NCI-H2196 (cell line): Measurements from ENCODE around the gene FBXW2.
"Not testable (repeated sequence)": the region's sequence is repeated elsewhere in the genome, so short reads cannot be mapped to it uniquely, and the experiment has no call there.

Experiments used
- DNase-seq: peaks from one replicate; lab custom pipeline; 2025; ENCODE audit not compliant: unreplicated experiment; lab: John Stamatoyannopoulos, UW

The FBXW2 gene

DNA sequence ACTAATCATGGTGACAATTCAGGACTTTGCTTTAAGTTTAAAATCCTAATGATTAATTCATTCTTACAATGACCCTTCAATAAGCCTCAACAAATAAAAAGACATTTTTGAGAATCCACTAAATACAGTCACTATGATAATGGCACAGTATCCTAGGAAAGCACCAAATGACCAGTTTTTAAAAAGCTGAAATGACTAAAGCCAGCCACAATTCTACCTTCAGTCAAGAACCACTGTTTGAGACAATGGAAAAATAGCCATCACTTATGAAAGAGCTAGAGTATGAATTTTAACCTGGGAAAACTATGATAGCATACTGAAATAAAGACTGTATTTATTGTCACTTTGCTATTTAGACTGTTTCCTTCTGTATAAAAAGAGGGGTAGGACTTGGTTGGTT is 14.0 kb downstream of the FBXW2 start:
- no peak for DNase-seq

GRCh38 chr9:120778758-120779157 is 14.5 kb downstream of the FBXW2 start:
- no peak for DNase-seq

GRCh38 chr9:120777229-120777628 is 16.0 kb downstream of the FBXW2 start:
- no peak for DNase-seq

DNA sequence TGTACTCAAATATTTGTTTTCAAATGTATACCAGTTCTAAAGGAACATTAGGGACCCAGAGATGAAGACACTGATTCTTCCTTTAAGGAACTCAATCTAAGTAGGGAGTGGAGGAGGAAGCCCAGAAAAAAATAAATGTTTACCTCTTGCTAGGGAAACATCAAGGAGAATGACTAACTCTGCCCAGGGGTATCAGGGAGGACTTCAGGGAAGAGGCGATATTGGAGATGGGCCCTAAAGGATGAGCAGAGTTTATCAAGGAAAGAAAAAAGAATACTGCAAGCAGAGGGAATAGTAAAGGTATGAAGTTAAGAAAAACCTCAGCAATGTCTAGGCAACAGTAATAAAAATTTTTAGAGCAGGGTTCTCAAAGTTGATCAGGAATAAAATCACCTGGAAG is 16.4 kb downstream of the FBXW2 start:
- no peak for DNase-seq

DNA sequence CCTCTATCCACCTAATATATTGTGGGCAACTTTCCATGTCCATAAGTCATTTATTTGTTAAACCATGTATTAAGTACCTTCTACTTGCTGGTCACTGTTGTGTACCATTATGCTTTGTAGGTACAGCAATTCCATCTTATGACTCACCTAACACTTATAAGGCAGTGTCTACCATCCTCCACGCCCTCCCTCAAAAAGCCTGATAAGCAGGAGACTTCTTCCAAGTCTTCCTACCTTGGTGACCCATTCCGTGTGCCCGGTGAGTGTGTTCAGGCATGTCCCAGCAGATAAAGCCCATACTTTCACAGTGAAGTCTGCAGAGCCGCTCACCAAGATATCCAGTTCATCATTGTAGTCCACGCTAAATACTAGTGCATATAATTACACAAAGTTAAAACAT is 17.4 kb downstream of the FBXW2 start:
- DNase-seq, result no peak

DNA sequence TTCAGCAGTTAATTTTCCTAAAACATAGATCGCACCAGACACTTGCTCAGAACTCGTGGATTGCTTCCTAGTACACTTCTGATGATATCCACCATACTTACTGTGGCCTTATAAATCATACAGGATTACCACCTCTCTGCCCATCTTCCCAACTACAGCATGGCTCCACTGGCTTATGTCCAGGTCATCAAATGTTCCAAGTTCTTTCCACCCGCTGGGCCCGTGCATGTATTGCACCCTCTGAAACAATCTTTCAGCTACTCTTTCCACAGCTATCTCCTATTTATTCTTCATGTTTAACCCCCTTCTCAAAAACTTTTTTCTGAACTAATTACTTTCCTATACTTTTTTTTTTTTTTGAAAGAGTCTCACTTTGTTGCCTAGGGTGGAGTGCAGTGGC is 18.5 kb downstream of the FBXW2 start:
- DNase-seq, result no peak

DNA sequence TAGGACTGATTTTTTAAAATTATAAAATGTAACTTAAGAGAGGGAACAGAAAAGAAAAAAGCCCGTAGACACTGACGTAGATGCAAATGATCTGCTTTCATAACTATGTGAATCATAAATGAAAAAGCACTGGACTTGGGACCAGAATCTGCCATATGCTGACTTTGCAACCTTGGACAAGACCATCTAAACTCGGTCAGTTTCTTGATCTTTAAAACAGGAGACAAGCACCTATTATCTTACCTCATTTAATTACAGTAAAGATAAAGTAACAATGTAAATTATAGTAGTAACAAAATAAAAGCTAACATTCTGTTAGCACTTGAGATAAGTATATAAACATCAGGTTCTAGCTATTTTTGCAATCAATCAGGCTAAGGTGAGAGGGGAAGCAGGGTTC is 20.0 kb downstream of the FBXW2 start:
- no peak for DNase-seq

GRCh38 chr9:120770931-120771330 is 22.3 kb downstream of the FBXW2 start:
- DNase-seq, result no peak

- DNase-seq, result no peak
These were observed 24.3 kb downstream of the FBXW2 start for GRCh38 chr9:120768886-120769285.

DNA sequence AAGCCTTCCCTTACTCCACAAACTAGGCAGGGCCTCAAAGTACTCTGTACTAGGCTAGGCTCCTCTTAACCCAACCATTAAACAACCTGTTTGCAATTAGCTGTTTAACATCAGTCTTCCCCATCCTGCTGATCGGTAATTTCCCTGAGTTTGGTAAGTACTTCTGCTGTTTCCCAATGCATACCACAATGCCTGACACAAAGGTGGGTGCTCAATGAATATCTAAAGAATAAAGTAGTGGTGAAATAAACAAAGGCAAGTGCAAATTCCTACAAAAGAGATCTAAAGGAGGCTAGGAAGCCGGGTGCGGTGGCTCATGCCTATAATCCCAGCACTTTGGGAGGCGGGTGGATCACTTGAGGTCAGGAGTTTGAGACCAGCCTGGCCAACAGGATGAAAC is 25.0 kb downstream of the FBXW2 start:
- DNase-seq, result no peak

- no peak for DNase-seq
These were observed 25.8 kb downstream of the FBXW2 start for GRCh38 chr9:120767451-120767850.

DNA sequence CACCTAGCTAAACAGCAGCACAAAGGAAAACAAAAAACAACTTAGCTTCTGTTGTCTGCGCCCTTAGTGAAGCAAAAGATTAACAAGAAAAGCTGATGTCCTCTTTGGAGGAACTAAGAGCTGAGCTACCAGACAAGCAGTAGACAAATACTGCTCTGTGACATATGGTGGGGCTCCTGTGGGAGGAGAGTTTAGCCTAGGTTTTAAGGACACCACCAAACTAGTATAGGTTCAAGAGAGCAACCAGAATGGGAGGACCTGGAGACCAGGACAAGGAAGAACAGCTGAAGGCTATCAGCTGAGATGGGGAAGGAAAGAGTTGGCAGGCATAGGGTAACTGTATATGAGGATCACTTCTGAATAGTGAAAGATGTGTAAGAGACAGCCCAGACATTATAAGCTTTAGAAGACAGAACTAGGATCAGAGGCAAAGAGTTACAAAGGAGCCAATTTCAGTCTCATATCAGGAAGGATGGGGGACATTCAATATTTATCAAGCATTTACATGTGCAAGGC is 27.2 kb downstream of the FBXW2 start:
- DNase-seq, result no peak

GRCh38 chr9:120764476-120764875 is 28.7 kb downstream of the FBXW2 start:
- DNase-seq, result no peak

DNA sequence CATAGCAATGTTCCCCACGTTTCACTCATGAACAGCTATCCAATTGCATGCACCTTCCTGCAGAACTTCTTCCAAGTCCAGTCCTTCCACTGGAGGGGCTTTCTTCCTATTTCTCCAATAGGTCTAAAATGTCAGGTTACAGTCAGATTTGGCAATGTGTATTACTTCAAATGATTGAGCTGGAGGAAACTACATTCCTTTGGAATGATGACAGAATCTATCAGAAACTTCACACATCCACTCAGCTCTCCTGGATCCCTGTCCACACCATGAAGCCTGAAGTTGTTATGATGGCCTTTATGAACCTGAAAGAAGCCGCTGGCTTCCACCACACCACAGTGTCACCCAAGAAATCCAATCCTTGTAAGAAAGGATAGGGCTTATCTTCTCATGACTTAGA is 32.2 kb downstream of the FBXW2 start:
- DNase-seq, result no peak

DNA sequence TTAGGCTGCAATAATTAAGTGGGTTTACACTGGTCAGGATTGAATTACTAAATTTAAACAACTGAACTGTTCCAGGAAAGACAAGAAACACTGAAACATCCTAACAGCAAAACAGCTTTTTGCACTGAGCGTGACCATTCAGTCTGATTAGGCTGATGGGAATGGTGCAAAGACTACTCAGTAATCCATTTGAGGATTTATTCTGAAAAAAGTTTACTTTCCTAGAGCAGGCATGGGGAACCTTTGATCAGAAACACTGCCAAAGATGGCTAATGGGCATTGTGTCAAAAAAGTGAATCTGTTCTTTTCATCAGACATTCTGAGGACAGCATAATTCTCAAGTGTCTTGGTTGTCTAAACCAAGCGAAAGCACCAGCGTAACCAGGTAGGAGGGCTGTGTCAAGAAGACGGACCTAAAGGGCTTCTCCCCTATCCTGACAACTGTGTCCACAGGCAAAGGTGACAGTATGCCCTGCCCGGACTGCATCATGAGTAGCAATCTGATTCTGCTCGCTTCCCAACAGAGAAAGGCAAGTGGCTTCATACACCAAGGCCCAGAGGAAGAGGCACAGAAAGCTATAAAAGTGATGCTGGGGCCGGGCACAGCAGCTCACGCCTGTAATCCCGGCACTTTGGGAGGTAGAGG is 33.3 kb downstream of the FBXW2 start:
- DNase-seq, result no peak

DNA sequence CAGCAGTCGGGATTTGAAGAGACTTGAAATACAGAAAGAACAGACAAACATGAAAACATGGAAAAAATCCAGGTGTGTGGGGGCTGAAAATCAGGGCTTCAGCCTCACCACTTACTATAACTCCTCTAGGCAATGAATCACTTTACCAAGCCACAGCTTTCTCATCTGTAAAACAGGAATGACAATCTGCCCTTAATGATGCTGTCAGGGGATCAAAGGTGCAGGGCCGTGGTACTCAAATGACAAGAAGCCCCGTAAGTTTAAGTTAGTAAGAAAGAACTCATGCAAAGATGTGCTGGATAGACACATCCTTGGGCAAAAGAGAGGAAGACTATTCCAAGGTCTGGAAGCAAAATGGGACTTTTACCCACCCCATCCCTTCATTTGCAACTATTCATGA is 34.7 kb downstream of the FBXW2 start:
- no peak for DNase-seq

- DNase-seq, result no peak
These were observed 35.9 kb downstream of the FBXW2 start for GRCh38 chr9:120757026-120757913.

- DNase-seq, result no peak
These were observed 36.7 kb downstream of the FBXW2 start for GRCh38 chr9:120756531-120756930.

DNA sequence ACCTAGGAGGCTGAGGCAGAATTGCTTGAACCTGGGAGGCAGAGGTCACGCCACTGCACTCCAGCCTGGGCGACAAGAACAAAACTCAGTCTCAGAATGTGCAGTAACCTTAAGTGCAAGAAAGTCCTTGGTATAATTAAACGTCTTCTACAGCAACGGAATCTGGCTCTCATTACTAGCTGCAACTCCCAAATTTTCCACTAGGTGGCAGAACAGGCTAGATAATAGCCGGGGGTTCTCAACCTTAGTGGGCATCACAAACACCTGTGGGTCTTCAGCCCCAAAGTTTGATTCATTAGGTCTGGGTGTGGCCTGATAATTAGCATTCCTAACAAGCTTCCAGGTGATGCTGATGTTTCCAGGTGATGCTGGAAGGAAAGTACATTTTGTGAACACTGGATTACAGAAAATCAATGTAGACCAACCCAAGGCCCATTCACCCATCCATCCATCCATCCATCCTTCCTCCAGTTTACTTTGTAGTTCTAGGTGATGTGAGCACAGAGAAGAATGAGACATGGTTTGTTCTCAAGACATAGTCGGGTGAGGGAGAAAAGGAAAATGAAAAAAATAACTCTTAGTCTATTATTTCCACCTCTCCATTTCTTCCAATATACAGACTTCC is 37.3 kb downstream of the FBXW2 start:
- DNase-seq, result peak; percentile 68

GRCh38 chr9:120755044-120755443 is 38.2 kb downstream of the FBXW2 start:
- no peak for DNase-seq

GRCh38 chr9:120750421-120750820 is 42.8 kb downstream of the FBXW2 start:
- no peak for DNase-seq

- DNase-seq, result not testable (repeated sequence)
These were observed 46.9 kb downstream of the FBXW2 start for GRCh38 chr9:120746366-120746765.
